Measurements from ENCODE around the gene CATSPER1. TPM values are rescaled to one million over a fixed set of nuclear protein-coding genes. Genes with fewer than 3 reads are reported as not detected.

CATSPER1 gene
- total RNA-seq, 4 donors from 2014 or later, result not detected

DNA sequence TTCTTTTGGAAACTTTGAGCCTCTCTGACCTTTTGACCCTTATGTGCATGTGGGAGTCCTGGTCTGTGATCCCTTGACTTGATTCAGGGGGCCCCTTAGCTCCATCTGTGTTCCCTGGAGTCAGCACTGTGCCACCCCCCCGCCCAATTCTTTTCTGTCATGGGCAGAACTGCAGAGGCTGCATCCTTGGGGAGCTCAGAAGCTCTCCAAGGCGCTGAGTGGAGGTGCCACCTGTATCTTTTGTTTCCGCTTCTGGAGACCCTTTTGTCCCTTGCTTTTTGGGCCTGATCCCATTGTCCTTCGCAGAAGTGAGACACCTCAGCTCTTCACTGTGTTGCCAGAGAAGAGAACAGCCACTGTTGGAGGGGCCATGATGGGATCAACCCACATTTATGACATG is 41.4 kb upstream of the CATSPER1 start:
- TF ChIP-seq, protein P1, sequence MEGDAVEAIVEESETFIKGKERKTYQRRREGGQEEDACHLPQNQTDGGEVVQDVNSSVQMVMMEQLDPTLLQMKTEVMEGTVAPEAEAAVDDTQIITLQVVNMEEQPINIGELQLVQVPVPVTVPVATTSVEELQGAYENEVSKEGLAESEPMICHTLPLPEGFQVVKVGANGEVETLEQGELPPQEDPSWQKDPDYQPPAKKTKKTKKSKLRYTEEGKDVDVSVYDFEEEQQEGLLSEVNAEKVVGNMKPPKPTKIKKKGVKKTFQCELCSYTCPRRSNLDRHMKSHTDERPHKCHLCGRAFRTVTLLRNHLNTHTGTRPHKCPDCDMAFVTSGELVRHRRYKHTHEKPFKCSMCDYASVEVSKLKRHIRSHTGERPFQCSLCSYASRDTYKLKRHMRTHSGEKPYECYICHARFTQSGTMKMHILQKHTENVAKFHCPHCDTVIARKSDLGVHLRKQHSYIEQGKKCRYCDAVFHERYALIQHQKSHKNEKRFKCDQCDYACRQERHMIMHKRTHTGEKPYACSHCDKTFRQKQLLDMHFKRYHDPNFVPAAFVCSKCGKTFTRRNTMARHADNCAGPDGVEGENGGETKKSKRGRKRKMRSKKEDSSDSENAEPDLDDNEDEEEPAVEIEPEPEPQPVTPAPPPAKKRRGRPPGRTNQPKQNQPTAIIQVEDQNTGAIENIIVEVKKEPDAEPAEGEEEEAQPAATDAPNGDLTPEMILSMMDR (IDR thresholded peaks at IDR 0.05), result no peak
- TF ChIP-seq POLR2A (IDR thresholded peaks at IDR 0.05), result no peak
- peaks cover 0 to 30% (median 5%) of the 10 kb centered on the region in 4 donors for H3K4me1 ChIP-seq
- no peak overlapping the region for H3K4me3 ChIP-seq
- no peak for DNase-seq
- H3K27ac ChIP-seq, result peak overlapping the region in 2 of 4 donors; percentile 90 to 97
- no peaks in the 10 kb centered on the region for H3K27me3 ChIP-seq
- no peaks in the 10 kb centered on the region for H3K9me3 ChIP-seq
- H3K36me3 ChIP-seq, result peaks cover 0 to 66% (median 0%) of the 10 kb centered on the region in 3 donors

DNA sequence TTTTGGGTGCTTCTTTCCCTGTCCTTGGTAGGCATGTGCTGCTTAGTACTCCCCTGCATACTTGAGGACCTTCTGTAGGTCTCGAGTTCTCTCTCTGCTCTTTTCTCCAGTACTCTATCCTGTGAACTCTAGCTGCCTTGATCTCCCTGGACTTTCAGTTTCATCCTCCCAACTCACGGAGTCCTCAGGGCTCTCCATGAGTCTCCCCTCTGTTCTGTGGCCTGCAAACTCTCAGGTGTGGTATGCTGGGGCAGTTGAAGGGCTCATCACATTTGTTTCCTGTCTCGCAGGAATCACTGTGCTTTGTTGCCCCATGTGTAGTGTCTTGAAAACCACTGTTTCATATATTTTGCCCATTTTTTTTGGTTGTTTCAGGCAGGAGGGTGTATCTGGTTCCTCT is 40.5 kb upstream of the CATSPER1 start:
- peaks cover 0 to 29% (median 5%) of the 10 kb centered on the region in 4 donors for H3K4me1 ChIP-seq
- TF ChIP-seq POLR2A (IDR thresholded peaks at IDR 0.05), result no peak
- TF ChIP-seq, protein P1 (IDR thresholded peaks at IDR 0.05), result no peak
- no peaks in the 10 kb centered on the region for H3K9me3 ChIP-seq
- H3K27me3 ChIP-seq, result no peaks in the 10 kb centered on the region
- no peak overlapping the region for H3K27ac ChIP-seq
- no peak overlapping the region for H3K4me3 ChIP-seq
- H3K36me3 ChIP-seq, result peaks cover 0 to 75% (median 0%) of the 10 kb centered on the region in 3 donors
- no peak for DNase-seq

DNA sequence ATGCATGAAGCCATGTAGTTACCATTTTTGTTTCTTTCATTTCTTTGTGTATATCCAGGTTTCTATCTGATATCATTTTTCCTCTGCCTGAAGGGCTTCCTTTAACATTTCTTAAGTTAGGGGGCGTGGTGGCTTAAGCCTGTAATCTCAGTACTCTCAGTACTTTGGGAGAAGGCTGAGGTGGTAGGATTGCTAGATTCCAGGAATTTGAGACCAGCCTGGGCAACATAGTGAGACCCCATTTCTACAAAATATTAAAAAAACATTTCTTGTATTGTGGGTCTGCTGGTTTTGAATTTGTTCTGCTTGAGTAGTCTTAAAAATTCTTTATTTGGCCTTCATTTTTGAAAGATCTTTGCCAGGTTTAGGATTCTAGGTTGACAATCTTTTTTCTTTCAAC is 38.3 kb upstream of the CATSPER1 start:
- no peaks in the 10 kb centered on the region for H3K9me3 ChIP-seq
- H3K4me1 ChIP-seq, result peaks cover 0 to 22% (median 4%) of the 10 kb centered on the region in 4 donors
- no peaks in the 10 kb centered on the region for H3K27me3 ChIP-seq
- H3K4me3 ChIP-seq, result no peak overlapping the region
- TF ChIP-seq, protein P1 (IDR thresholded peaks at IDR 0.05), result no peak
- no peak for TF ChIP-seq POLR2A (IDR thresholded peaks at IDR 0.05)
- no peak overlapping the region for H3K27ac ChIP-seq
- DNase-seq, result no peak
- peaks cover 0 to 97% (median 0%) of the 10 kb centered on the region in 3 donors for H3K36me3 ChIP-seq

GRCh38 chr11:66063900-66064299 is 37.6 kb upstream of the CATSPER1 start:
- TF ChIP-seq POLR2A (IDR thresholded peaks at IDR 0.05), result no peak
- TF ChIP-seq, protein P1 (IDR thresholded peaks at IDR 0.05), result no peak
- H3K36me3 ChIP-seq, result peaks cover 0 to 100% (median 0%) of the 10 kb centered on the region in 3 donors
- H3K4me3 ChIP-seq, result no peak overlapping the region
- H3K27ac ChIP-seq, result no peak overlapping the region
- no peaks in the 10 kb centered on the region for H3K9me3 ChIP-seq
- no peak for DNase-seq
- peaks cover 0 to 15% (median under 1%) of the 10 kb centered on the region in 4 donors for H3K4me1 ChIP-seq
- no peaks in the 10 kb centered on the region for H3K27me3 ChIP-seq

GRCh38 chr11:66062408-66062807 is 36.1 kb upstream of the CATSPER1 start:
- Histone ChIP-seq H3K27me3 (no peaks in the 10 kb centered on the region), H3K4me1 (peaks cover 0 to under 1% (median 0%) of the 10 kb centered on the region in 4 donors), H3K27ac (no peak overlapping the region), H3K36me3 (peaks cover 0 to 100% (median 0%) of the 10 kb centered on the region in 3 donors), H3K4me3 (no peak overlapping the region), H3K9me3 (no peaks in the 10 kb centered on the region)
- TF ChIP-seq, protein P1 (IDR thresholded peaks at IDR 0.05), result no peak
- TF ChIP-seq POLR2A (IDR thresholded peaks at IDR 0.05), result no peak
- DNase-seq, result no peak

DNA sequence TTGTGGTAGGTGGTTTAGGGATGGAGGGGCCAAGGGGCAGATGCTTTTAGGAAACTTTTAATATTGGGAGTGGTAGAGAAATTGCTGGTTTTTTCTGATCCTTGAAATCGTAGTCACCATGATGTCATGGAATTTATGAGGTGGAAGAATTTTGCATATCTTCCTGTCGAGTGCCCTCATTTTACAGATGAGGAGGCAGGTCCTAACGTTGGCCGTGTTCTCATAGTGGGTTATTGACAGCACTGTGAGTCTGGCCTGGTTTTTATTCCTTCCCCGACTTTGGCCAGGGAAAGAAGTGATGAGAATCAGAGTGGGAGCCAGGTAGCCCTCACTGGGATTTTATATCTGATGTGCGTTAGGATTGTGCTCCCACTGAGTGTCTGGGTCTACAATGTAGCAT is 35.0 kb upstream of the CATSPER1 start:
- TF ChIP-seq POLR2A (IDR thresholded peaks at IDR 0.05), result no peak
- TF ChIP-seq, protein P1 (IDR thresholded peaks at IDR 0.05), result no peak
- no peaks in the 10 kb centered on the region for H3K9me3 ChIP-seq
- no peaks in the 10 kb centered on the region for H3K4me1 ChIP-seq
- DNase-seq, result no peak
- no peak overlapping the region for H3K27ac ChIP-seq
- H3K27me3 ChIP-seq, result no peaks in the 10 kb centered on the region
- no peak overlapping the region for H3K4me3 ChIP-seq
- H3K36me3 ChIP-seq, result peaks cover 0 to 100% (median 0%) of the 10 kb centered on the region in 3 donors
